Esophagus (tissue), 2 donors: ENCODE data around the gene SSR2. TPM values are rescaled to one million over a fixed set of nuclear protein-coding genes. Genes with fewer than 3 reads are reported as not detected.

ENCODE experiments used
- H3K27ac ChIP-seq, 2 donors: one replicate each; pipeline ENCODE4 v1.5.1; 2013; ENCODE audit warnings: low read depth in 2 of 2, mild to moderate bottlenecking in 2 of 2, inconsistent platforms in 1 of 2, low read length in 1 of 2, moderate library complexity in 1 of 2
- H3K27me3 ChIP-seq, 2 donors: one replicate each; pipeline ENCODE4 v1.6.1; 2013; ENCODE audit warnings: low read length in 2 of 2, control low read depth in 1 of 2, mild to moderate bottlenecking in 1 of 2; ENCODE audit not compliant: insufficient read depth in 2 of 2, control insufficient read depth in 1 of 2
- H3K36me3 ChIP-seq, 2 donors: one replicate each; pipeline ENCODE4 v1.6.1; 2013; ENCODE audit warnings: low read length in 1 of 2; ENCODE audit not compliant: control insufficient read depth in 2 of 2, insufficient read depth in 2 of 2
- H3K4me1 ChIP-seq, 2 donors: one replicate each; pipeline ENCODE4 v1.6.1; 2013; ENCODE audit warnings: low read length in 1 of 2; ENCODE audit not compliant: control insufficient read depth in 2 of 2, insufficient read depth in 2 of 2
- H3K4me3 ChIP-seq, 2 donors: one replicate each; pipeline ENCODE4 v1.5.1; 2013; ENCODE audit warnings: low read length in 2 of 2, mild to moderate bottlenecking in 2 of 2, low read depth in 1 of 2, moderate library complexity in 1 of 2
- H3K9me3 ChIP-seq, 2 donors: one replicate each; pipeline ENCODE4 v1.6.1; 2013; ENCODE audit warnings: mild to moderate bottlenecking in 2 of 2, low read depth in 1 of 2, low read length in 1 of 2, moderate library complexity in 1 of 2; ENCODE audit not compliant: control insufficient read depth in 2 of 2, insufficient read depth in 1 of 2
- WGBS, 2 donors: extraction: QIAGEN DNeasy Blood & Tissue Kit; methylation state at CpG; one replicate each; pipeline ENCODE4 v1.1.7; 2013; 5-methylcytosine and 5-hydroxymethylcytosine counted together
- polyA plus RNA-seq, 2 donors: library from polyadenylated mRNA; stranded (reverse); fragments of 200-250 nt; gene quantifications; one replicate each; pipeline ENCODE4 v1.2.3, GENCODE V29; 2013
- donor health status: healthy with polysubstance abuse.
- donor health status: Bipolar disorder and iron deficiency.

The SSR2 gene
- polyA plus RNA-seq, 2 donors, result 67.0 to 145 TPM

GRCh38 chr1:155983191-155984024 lies 37.3 kb downstream of the SSR2 start:
- H3K27ac ChIP-seq, result peak overlapping the region; percentile 49 to 56
- H3K36me3 ChIP-seq, result no peaks in the 10 kb centered on the region
- peaks cover 2 to 9% of the 10 kb centered on the region in 2 donors for H3K4me1 ChIP-seq
- H3K4me3 ChIP-seq, result no peak overlapping the region
- H3K27me3 ChIP-seq, result no peaks in the 10 kb centered on the region
- no peaks in the 10 kb centered on the region for H3K9me3 ChIP-seq
- 44 to 46% methylated on average over 4 of the region's 4 CpGs for WGBS, 2 donors

- no peaks in the 10 kb centered on the region for H3K36me3 ChIP-seq
- H3K9me3 ChIP-seq, result no peaks in the 10 kb centered on the region
- H3K27me3 ChIP-seq, result no peaks in the 10 kb centered on the region
- WGBS, 2 donors, result 61 to 67% methylated on average over 7 of the region's 7 CpGs
- no peak overlapping the region for H3K4me3 ChIP-seq
- peak overlapping the region in 1 of 2 donors; percentile 59 for H3K27ac ChIP-seq
- H3K4me1 ChIP-seq, result peaks cover 2 to 12% of the 10 kb centered on the region in 2 donors
Measured at GRCh38 chr1:155982106-155982505, 38.6 kb downstream of the SSR2 start.

- no peaks in the 10 kb centered on the region for H3K27me3 ChIP-seq
- no peaks in the 10 kb centered on the region for H3K36me3 ChIP-seq
- H3K4me1 ChIP-seq, result peaks cover 2 to 15% of the 10 kb centered on the region in 2 donors
- peak overlapping the region; percentile 37 to 59 for H3K27ac ChIP-seq
- 65 to 67% methylated on average over 6 of the region's 6 CpGs for WGBS, 2 donors
- no peaks in the 10 kb centered on the region for H3K9me3 ChIP-seq
- no peak overlapping the region for H3K4me3 ChIP-seq
Measured at GRCh38 chr1:155981266-155982088, 39.3 kb downstream of the SSR2 start.

GRCh38 chr1:155979597-155980343 lies 41.0 kb downstream of the SSR2 start:
- Histone ChIP-seq H3K36me3 (no peaks in the 10 kb centered on the region), H3K4me3 (peak overlapping the region; percentile 76 to 94), H3K9me3 (no peaks in the 10 kb centered on the region), H3K27me3 (no peaks in the 10 kb centered on the region), H3K27ac (peak overlapping the region; percentile 91 to 93), H3K4me1 (peaks cover 2 to 20% of the 10 kb centered on the region in 2 donors)
- 13% methylated on average over 4 of the region's 4 CpGs for WGBS, 2 donors

GRCh38 chr1:155978973-155979429 lies 41.8 kb downstream of the SSR2 start:
- Histone ChIP-seq H3K27ac (peak overlapping the region; percentile 91 to 93), H3K4me1 (peaks cover 0 to 24% of the 10 kb centered on the region in 2 donors), H3K4me3 (peak overlapping the region; percentile 76 to 94), H3K27me3 (no peaks in the 10 kb centered on the region), H3K36me3 (no peaks in the 10 kb centered on the region), H3K9me3 (no peaks in the 10 kb centered on the region)
- WGBS, 2 donors, result 2 to 5% methylated on average over 8 of the region's 8 CpGs

- peak within 1 kb of the TSS; percentile 76 to 94 for H3K4me3 ChIP-seq
- no peaks in the 10 kb centered on the region for H3K27me3 ChIP-seq
- H3K27ac ChIP-seq, result peak within 1 kb of the TSS; percentile 91 to 93
- H3K9me3 ChIP-seq, result no peaks in the 10 kb centered on the region
- WGBS, 2 donors, result 0% methylated on average over 32 to 52 of the region's 52 CpGs
- no peaks in the 10 kb centered on the region for H3K36me3 ChIP-seq
- peaks cover 0 to 25% of the 10 kb centered on the region in 2 donors for H3K4me1 ChIP-seq
Measured at GRCh38 chr1:155978325-155978972, 42.3 kb downstream of the SSR2 start, which contains the start of gene ARHGEF2. ARHGEF2 (minus strand) TSS chr1:155978547; CDS start chr1:155978427, 120 bp downstream.

- H3K27me3 ChIP-seq, result no peaks in the 10 kb centered on the region
- H3K4me1 ChIP-seq, result peaks cover 0 to 25% of the 10 kb centered on the region in 2 donors
- H3K4me3 ChIP-seq, result peak overlapping the region; percentile 76 to 94
- 0 to 1% methylated on average over 49 to 52 of the region's 52 CpGs for WGBS, 2 donors
- H3K27ac ChIP-seq, result peak overlapping the region; percentile 91 to 93
- H3K9me3 ChIP-seq, result no peaks in the 10 kb centered on the region
- H3K36me3 ChIP-seq, result no peaks in the 10 kb centered on the region
Measured at GRCh38 chr1:155977690-155978324, 42.9 kb downstream of the SSR2 start.

GRCh38 chr1:155976913-155977689 lies 43.6 kb downstream of the SSR2 start:
- Histone ChIP-seq H3K36me3 (peaks cover 0 to under 1% of the 10 kb centered on the region in 2 donors), H3K4me3 (peak overlapping the region; percentile 76 to 94), H3K27me3 (no peaks in the 10 kb centered on the region), H3K27ac (peak overlapping the region; percentile 91 to 93), H3K9me3 (no peaks in the 10 kb centered on the region), H3K4me1 (peaks cover 0 to 25% of the 10 kb centered on the region in 2 donors)
- WGBS, 2 donors, result 9 to 16% methylated on average over 5 of the region's 5 CpGs
